Measurements from ENCODE around the gene SYNM.

SYNM gene

DNA sequence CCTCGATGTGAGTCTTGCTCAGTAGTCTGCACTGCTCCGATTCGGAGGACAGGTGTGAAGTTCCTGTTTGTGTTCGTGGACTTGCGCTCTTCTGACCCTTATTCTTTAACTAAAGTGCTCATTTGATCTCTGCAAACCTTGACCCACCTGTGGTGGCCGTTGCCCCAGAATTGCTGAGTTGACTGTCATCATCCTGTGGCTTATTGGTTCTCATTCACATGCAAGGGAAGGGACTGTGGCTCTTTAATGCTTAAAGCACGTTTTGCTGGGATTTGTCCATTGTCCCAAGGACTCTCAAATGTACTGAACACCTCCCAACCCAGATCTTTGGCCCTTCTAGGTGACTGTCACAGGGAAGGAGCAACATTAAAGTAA lies 13.4 kb downstream of the SYNM start:
- no peak for DNase-seq
- TF ChIP-seq CTCF (IDR thresholded peaks at IDR 0.05; ENCODE audit: low read depth, low read length): no peak
- H3K27me3 ChIP-seq (ENCODE audit: insufficient read depth, low read depth, severe bottlenecking): no peaks in the 10 kb centered on the region
- H3K27ac ChIP-seq: no peak overlapping the region
- H3K36me3 ChIP-seq: peaks cover 46% of the 10 kb centered on the region
- no peaks in the 10 kb centered on the region for H3K9me3 ChIP-seq (ENCODE audit: severe bottlenecking)
- no peak overlapping the region for H3K4me3 ChIP-seq (ENCODE audit: low read depth, low read length)

GRCh38 chr15:99118801-99119546 lies 14.1 kb downstream of the SYNM start:
- Histone ChIP-seq H3K36me3 (peaks cover 39% of the 10 kb centered on the region), H3K27ac (no peak overlapping the region), H3K9me3 (ENCODE audit: severe bottlenecking) (no peaks in the 10 kb centered on the region), H3K4me3 (ENCODE audit: low read depth, low read length) (no peak overlapping the region), H3K27me3 (ENCODE audit: insufficient read depth, low read depth, severe bottlenecking) (no peaks in the 10 kb centered on the region)
- no peak for TF ChIP-seq CTCF (IDR thresholded peaks at IDR 0.05; ENCODE audit: low read depth, low read length)
- DNase-seq: no peak

DNA sequence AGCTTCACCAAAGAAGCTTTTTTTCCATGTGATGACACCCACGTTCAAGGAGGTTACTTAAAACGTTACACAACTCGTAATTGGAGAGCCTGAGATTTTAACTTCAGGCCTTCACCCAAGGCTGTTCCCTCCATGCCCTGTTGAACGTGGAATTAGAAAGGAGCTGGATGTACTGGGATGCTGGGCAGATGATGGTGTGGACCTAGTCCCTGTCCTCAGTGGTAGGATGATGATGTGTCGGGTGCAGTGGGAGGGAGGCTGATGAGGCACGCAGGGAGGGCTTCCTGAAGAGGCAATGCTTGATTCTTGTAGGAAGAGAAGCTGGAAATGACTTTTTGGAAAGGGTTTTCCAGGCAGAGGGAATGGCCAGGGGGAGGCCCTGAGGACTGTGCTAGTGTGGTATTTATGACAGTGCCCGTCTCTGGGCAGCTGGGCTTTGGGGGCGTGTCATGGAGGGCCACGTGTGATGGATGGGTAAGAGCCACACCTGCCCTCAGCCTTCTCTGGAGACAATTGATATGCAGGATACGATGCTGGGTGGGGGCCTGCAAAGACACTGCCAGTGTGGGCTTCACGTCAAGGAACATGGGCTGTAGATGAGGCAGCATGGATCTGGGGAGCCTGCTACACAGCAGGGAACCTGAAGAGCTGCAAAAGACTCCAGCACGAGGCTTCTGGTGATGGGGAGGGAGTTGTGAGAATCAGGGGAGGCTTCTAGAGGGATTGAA lies 15.3 kb downstream of the SYNM start:
- Histone ChIP-seq H3K4me3 (ENCODE audit: low read depth, low read length) (no peak overlapping the region), H3K27me3 (ENCODE audit: insufficient read depth, low read depth, severe bottlenecking) (no peaks in the 10 kb centered on the region), H3K9me3 (ENCODE audit: severe bottlenecking) (no peaks in the 10 kb centered on the region), H3K27ac (no peak overlapping the region), H3K36me3 (peaks cover 35% of the 10 kb centered on the region)
- no peak for DNase-seq
- no peak for TF ChIP-seq CTCF (IDR thresholded peaks at IDR 0.05; ENCODE audit: low read depth, low read length)

GRCh38 chr15:99121207-99121606 lies 16.3 kb downstream of the SYNM start:
- no peak for DNase-seq
- no peak for TF ChIP-seq CTCF (IDR thresholded peaks at IDR 0.05; ENCODE audit: low read depth, low read length)
- Histone ChIP-seq H3K27ac (no peak overlapping the region), H3K27me3 (ENCODE audit: insufficient read depth, low read depth, severe bottlenecking) (no peaks in the 10 kb centered on the region), H3K4me3 (ENCODE audit: low read depth, low read length) (no peak overlapping the region), H3K36me3 (peaks cover 29% of the 10 kb centered on the region), H3K9me3 (ENCODE audit: severe bottlenecking) (no peaks in the 10 kb centered on the region)

- no peak overlapping the region for H3K4me3 ChIP-seq (ENCODE audit: low read depth, low read length)
- peaks cover 29% of the 10 kb centered on the region for H3K36me3 ChIP-seq
- no peak for TF ChIP-seq CTCF (IDR thresholded peaks at IDR 0.05; ENCODE audit: low read depth, low read length)
- no peak for DNase-seq
- H3K27ac ChIP-seq: no peak overlapping the region
- no peaks in the 10 kb centered on the region for H3K27me3 ChIP-seq (ENCODE audit: insufficient read depth, low read depth, severe bottlenecking)
- H3K9me3 ChIP-seq (ENCODE audit: severe bottlenecking): no peaks in the 10 kb centered on the region
Measured at GRCh38 chr15:99121691-99122410, 17.0 kb downstream of the SYNM start.

All from WERI-Rb-1 (cell line).